HG02852 (cell line): ENCODE results near the gene UBTD2.
"Not testable (repeated sequence)": the region's sequence is repeated elsewhere in the genome, so short reads cannot be mapped to it uniquely, and the experiment has no call there.

Experiments
- ATAC-seq: cut with Tn5 transposase; IDR thresholded peaks from one replicate; pipeline ENCODE4 v1.9.1; 2021; ENCODE audit warnings: mild to moderate bottlenecking, moderate library complexity; ENCODE audit not compliant: unreplicated experiment

The UBTD2 gene, protein sequence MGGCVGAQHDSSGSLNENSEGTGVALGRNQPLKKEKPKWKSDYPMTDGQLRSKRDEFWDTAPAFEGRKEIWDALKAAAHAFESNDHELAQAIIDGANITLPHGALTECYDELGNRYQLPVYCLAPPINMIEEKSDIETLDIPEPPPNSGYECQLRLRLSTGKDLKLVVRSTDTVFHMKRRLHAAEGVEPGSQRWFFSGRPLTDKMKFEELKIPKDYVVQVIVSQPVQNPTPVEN

DNA sequence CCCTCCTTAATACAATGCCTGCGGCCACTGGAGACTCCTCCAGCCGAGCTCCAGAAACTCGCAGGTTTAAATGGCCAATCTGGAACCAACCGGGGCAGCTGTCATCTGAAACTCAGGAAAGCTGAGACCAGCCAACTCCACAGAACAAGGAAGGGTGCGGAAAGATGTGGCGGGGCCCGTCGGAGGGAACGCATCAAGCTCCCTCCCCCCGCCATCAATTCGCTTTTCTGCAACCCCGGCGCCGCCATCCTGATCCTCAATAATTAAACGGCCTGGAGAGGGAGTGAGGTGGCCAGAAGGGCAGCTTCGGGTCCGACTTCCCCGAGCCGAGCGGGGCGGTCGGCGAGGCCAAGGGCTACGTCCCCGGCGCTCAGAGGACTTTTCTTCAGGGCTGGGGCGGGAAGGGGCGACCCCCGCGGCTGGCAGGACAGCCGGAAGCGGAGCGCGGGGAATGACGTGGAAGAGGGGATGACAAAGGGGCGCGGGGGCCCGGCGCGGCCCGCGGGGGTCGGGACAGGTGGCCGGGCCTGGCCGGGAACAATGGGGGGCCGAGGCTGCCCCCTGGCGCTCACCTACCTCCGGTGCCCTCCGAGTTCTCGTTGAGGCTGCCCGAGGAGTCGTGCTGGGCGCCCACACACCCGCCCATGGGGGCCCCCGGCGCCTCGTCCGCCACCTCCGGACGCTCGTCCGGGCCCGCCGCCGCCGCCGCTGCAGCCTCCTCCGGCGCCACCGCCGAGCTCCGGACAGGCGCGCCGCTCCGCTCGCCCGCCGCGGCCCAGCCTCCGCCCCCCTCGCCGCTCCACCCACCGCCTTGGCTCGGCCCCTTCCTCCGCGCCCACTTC is at the start of gene UBTD2:
Gene UBTD2, minus strand, starts transcription at position 745 of the 842 bp plus-strand sequence. Its CDS starts 99 bp downstream, at position 646.
- ATAC-seq: peak; percentile 89

DNA sequence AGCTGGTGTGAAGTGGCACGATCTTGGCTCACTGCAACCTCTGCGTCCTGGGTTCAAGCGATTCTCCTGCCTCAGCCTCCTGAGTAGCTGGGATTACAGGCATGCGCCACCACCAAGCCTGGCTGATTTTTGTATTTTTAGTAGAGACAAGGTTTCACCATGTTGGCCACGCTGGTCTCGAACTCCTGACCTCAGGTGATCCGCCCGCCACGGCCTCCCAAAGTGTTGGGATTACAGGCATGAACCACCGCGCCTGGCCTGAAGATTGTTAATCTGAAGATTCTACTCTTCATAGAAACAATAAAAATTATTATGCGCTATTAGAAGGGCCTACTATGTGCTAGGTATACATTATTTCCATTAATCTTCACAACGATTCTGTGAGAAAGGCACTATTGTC is 43.3 kb upstream of the UBTD2 start:
- not testable (repeated sequence) for ATAC-seq

DNA sequence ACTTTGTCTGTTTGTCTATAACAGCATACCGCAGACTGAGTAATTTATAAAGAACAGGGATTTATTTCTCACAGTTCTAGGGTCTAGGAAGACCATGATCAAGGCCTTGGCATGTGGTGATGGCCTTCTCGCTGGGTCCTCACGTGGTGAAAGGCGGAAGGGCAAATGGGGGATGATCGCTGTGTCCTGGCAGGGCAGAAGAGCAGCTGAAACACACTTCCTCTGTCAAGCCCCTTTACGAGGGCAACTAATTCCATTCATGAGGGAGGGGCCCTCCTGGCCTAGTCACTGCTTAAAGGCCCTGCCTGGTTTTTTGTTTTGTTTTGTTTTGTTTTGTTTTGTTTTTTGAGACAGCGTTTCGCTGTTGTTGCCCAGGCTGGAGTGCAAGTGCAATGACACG is 41.9 kb upstream of the UBTD2 start:
- ATAC-seq: no peak

DNA sequence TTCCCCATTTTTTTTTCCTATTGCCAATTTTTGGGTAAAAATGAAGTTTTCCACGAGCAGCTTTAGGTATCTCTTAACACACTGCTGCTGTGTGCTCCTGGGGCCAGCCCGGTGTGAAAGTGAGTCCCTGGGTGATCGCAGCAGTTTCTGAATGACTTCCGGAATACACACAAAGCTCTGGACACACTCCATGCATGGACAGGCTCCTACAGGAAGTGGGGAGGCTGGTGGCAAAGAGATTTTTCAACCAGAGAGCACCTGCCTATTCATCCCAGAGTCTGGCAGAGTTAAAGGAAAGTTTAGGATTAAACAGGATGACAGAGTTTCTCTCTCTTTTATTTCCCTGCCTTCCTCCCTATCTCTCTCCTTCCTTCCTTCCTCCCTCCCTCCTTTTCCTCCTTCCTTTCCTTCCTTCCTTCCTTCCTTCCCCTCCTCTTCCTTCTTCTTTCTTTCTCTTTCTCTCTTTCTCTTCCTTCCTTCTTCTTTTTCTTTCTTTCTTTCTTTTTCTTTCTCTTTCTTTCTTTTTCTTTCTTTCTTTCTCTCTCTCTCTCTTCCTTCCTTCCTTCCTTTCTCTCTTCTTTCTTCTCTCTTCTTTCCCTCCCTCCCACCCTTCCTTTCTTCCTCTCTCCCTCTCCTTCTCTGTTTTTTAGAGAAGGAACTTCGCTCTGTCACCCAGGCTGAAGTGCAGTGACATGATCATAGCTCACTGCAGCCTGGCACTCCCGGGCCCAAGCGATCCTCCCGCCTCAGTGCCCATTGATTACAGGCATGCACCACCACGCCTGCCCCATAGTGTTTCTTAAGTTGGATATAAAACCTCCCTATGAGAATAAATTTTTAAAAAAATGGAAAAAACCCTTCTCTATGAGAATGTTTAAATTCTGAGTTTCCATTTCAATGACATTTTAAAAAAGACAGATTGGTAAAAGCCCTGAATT is 38.7 kb upstream of the UBTD2 start:
- ATAC-seq: peak; percentile 44

DNA sequence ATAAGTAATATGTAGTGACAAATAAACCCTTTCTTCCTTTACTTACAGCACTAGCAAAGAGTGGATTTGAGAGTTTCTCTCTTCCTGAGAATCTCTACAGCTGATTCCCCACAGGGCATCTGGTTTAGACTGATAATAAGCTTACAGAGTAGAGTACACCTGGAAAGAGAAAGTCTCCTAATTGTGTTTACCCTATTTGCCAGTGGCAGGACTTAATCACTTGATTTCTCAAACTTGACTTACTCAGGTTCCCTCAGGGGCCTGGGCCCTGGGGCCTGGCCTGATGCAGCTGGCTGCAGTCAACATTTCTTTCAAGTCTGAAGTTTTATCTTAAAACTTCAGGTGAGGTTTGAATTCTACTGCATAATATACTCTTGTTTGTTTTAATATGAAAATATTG is 38.0 kb upstream of the UBTD2 start:
- ATAC-seq: no peak

DNA sequence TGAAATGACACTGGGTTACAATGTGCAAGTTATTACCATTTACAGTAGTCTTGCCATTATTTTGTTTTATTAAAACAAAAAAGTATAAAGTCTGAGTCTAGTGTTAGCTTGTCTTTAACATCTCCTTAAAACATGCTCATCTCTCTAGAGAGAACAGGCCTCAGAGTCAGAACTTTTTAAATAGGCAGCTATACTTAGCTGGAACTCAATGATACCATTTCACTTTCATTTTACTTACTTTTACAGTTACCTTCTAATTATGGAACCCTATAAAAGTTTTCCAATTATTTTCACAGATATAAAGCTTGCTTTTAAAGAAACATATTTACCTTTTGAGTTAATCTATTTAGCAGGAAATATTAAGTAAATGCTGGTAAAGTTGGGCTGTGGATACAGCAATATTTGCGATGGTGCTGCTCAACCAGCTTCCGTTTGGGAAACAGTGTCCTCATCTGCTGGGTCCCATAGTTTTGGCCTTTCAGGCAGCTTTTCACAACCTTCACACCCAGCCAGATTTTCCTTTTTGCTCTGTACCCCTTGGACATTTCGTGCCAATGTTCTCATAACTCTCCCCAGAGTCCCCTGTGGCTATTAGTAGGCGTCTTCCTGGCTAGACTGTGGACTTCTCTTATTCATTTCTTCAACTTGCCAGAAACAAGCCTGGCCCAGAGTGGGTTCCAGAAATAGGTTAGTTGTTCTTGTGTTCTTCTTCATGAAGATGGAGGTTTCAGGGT is 36.3 kb upstream of the UBTD2 start:
- no peak for ATAC-seq

DNA sequence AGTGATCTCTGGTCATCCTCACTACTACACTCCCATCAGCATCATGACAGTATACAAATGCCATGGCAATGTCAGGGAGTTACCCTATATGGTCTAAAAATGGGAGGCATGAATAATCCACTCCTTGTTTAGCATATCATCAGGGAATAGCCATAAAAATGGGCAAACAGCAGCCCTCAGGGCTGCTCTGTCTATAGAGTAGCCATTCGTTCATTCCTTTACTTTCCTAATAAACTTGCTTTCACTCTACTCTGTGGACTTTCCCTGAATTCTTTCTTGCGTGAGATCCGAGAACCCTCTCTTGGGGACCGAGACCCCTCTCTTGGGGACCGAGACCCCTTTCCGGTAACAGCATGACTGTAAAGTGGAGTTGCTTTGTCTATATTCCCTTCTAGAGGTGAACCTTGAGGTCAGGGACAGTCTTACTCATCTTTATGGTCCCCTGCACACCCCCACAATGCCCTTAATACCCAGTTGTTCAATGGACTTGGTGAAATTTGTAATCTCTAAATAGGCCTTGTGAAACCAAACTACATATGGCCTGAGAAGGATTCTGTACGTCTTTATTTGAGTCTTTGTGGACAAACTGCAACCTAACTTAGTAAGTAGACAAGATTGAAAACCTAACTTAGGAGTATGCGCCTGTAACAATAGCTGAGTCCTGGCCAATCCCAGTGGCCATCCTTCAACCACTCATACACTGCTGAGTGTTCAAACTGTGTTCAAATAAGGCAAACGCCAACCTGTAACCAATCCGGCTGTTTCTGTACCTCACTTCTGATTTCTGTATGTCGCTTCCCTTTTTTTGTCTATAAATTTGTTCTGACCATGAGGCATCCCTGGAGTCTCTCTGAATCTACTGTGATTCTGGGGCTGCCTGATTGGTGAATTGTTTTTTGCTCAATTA is 32.3 kb upstream of the UBTD2 start:
- peak; percentile 63 for ATAC-seq

DNA sequence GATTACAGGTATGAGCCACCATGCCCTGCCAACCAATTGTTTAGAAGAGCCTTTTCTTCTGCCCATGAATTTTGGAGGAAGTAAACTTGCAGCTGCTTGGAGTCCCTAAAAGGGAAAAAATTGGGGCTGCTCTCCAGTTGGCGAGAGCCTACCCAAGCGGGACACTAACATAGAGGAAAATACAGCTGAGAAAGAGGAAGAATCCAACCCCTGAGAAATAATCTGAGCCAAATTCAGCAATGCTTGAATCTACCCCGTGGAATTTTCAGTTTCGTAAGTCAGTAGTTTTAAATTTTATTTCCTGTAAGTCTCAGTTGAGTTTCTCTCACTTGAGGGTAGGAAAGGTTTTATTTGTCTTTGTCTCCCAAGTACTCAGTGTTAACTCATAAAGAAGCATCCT is 30.4 kb upstream of the UBTD2 start:
- ATAC-seq: no peak

DNA sequence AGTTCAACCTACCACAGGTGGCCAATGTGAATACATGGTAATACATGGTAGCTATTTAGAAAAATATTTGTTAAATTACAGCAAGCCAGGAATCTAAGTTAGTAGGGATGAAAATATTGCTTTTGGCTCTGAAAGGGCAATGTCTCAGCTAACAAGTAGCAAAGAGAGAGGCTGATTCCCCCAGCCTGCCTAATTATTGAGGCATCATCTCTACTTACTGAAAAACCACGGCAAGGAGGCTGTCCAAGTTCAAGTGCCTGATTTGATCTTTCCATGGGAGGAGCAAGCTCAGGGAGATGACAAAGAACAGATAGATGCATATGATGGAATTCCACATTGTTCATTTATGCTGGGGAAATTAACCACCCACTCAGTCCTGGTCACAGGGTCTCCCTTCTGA is 28.7 kb upstream of the UBTD2 start:
- no peak for ATAC-seq

DNA sequence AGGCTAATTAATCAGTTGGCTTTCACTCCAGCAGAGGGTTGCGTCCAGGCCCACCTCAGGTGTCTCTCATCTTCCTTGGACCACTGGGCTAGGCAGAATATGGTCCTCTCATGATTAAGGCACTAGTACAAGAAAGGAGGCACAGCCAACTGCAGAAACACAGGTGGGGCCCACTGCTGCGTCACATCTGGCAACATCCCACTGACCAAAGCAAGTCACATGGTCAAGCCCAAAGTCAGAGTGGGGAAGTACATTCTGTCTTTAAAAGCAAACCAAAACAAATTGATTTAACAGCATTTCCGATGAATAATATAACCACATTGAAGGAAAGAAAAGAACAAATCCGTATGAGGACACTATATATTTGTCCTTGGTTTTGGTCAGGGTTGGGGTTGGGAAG is 28.0 kb upstream of the UBTD2 start:
- ATAC-seq: no peak

DNA sequence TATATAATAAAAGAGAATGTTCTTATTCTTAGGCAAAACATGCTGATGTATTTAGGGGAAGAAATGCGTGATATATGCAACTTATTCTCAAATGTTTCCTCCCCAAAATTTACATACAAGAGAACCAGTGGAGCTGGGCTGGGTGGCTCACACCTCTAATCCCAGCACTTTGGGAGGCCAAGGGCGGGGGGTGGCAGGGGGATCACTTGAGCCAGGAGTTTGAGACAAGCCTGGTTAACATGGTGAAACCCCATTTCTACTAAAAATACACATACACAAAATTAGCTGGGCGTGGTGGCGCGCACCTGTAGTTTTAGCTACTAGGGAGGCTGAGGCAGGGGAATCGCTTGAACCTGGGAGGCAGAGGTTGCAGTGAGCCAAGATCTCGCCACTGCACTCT is 27.5 kb upstream of the UBTD2 start:
- ATAC-seq: no peak

DNA sequence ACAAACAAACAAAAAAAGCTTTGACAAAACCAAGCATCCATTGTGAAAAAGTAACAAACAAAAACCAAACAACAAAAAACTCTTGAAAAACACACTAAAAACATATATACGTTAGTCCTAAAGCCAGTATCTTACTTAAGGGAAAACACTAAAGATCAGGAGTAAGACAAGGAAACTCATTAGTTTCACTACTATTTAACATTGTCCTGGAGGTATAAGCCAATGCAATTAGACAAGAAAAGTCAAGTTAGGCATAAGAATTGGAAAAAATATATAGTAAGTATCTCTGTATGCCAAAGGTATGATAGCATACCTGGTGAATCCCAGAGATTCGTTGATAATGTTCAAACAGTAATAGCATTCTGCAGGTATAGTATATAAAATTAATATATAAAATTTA is 21.8 kb upstream of the UBTD2 start:
- no peak for ATAC-seq

DNA sequence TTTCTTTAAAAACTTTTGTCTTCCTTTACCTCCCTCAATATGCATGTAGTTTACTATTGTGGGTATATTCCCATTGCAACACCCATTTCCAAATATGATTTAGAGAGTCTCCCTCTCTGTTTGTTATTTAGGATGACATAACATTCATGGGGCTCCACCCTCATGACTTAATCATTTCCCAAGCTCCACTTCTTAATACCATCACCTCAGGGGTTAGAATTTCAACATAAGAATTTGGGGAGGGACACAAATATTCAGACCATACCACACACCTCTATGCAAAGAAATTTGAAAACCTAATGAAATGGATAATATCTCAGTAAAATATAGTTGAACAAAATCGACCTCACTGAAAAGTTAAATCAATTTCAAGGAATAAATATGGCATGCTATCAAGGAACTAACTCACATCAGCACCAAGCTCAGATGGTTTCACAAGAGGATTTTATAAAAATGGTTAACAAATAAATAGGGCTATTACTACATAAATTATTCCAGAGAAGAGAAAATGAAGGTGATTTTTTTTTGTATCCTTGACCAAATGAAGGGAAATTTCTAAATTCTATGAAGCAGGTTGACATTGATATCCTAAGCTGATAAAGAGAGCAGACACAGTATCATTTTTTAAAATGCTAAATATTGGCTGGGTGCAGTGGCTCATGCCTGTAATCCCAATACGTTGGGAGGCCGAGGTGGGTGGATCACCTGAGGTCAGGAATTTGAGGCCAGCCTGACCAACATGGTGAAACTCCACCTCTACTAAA is 20.2 kb upstream of the UBTD2 start:
- no peak for ATAC-seq

DNA sequence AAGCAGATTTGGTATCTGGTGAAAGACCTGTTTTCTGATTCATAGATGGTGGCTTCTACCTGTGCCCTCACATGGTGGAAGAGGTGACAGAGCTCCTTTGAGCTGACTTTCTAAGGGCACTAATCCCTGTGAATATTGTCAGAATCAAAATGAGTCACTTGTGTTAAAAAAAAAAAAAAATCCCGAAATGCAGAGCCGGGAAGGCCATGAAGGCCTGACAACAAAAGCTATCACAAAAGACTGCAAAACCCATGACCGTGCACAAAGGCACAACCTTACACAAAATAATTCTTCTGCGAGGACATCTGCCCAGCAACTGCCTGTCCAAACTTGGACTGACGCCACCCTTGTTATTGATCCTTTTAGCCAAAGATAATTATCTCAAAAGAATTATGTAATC is 19.6 kb upstream of the UBTD2 start:
- ATAC-seq: no peak

DNA sequence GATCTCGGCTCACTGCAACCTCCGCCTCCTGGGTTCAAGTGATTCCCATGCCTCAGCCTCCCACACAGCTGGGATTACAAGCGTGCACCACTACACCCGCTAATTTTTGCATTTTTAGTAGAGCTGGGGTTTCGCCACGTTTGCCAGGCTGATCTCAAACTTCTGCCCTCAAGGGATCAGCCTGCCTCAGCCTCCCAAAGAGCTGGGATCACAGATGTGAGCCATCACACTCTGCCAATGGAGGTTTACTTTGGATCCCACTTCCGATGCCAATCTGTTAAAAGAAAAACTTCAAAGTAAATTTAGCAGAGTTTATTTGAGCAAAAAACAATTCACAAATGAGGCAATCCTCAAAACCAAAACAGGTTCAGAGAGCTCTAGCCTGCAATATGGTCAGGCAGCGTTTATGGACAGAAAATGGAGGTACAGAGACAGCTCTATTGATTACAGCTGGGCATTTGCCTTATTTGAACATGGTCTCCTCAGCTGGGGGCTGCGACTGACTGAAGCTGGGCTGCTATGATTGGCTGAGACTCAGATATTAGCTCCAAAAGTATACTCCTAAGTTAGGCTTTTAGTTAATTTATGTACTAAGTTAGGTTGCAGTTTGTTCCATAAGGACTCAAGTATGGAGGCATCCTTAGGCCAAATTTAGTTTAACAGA is 18.6 kb upstream of the UBTD2 start:
- no peak for ATAC-seq

DNA sequence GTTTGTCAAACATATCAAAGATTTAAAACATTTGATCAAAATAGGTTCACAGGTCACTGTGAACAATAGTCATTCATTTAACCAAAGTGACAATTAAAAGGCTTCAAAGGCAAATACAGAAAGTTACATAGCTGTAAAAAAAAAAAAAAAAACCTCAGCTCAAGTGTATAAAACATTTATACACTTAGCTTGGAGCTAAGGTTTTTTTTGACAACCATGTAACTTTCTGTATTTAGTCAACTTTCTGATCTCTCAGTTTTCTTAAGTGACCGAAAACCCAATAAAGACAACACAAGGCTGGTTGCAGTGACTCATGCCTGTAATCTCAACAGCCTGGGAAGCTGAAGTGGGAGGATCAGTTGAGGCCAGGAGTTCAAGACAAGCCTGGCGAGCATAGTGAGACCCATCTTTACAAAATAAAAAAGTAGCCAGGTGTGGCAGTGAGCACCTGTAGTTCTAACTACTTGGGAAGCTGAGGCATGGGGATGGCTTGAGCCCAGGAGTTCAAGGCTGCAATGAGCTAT is 16.4 kb upstream of the UBTD2 start:
- no peak for ATAC-seq

DNA sequence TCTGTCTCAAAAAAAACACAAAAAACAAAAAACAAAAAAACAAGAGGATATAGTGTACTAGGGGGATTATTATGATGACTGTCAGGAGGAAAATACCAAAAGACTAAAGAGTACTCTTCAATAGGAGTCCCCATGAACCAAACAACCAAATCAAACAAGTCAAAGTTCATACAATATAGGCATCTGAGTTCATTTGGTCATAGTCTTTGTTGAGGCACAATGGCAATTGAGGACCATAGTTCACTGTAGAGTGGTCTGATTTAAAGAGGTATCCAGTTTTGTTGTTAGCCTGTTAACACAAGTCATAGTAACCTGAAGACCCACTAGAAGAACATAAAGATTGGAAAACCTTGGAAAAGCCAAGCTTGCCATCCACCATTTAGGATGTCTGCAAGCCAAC is 11.3 kb upstream of the UBTD2 start:
- no peak for ATAC-seq

DNA sequence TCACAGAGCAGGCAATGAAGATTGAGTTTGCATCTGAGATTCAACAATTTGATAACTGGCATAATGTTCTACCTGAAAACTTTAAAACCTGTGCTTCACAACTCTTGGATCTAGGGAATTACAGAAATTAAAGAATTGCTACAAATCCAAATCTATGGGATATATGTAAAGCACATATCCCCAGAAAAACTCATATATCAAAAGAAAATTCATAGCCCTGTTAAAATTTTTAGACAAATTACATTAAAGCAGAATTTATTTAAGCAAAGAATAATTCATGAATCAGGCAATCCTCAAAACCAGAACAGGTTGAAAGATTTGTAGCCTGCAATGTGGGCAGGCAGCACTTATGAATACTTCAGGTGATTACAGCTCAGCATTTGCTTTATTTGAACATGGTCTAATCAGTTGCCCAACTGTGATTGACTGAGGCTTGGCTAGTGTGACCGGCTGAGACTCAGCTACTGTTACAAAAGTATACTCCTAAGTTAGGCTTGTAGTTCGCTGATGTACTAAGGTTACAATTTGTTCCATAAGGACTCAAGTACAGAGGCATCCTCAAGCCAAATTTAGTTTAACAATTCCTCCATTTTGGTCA is 10.3 kb upstream of the UBTD2 start:
- no peak for ATAC-seq
